ENCODE data around the gene ZNF322.

Gene ZNF322

GRCh38 chr6:26588965-26589364 lies 70.6 kb downstream of the ZNF322 start:
- no peak for DNase-seq

All from suppressor macrophage (primary cell).